IPS DF 6.9 (cell line): ENCODE results near the gene TNFRSF6B.

Experiments
- DNase-seq: peaks from one replicate; pipeline ENCODE4 v3.0.0-alpha.2; 2013; ENCODE audit warnings: low read depth, low spot score
- H3K27ac ChIP-seq: one replicate; pipeline ENCODE4 v1.5.1; 2013; ENCODE audit warnings: low read length, control low read depth
- H3K27me3 ChIP-seq: 2 replicates; pipeline ENCODE4 v1.6.1; 2013; ENCODE audit warnings: mild to moderate bottlenecking, low read length; ENCODE audit not compliant: control insufficient read depth, insufficient read depth
- H3K36me3 ChIP-seq: 2 replicates; pipeline ENCODE4 v1.6.1; 2013; ENCODE audit warnings: low read length; ENCODE audit not compliant: control insufficient read depth, insufficient read depth
- H3K4me1 ChIP-seq: 2 replicates; pipeline ENCODE4 v1.6.1; 2013; ENCODE audit warnings: low read length; ENCODE audit not compliant: control insufficient read depth, insufficient read depth
- H3K4me3 ChIP-seq: 2 replicates; pipeline ENCODE4 v1.5.1; 2013; ENCODE audit warnings: mild to moderate bottlenecking, low read length
- H3K9me3 ChIP-seq: 2 replicates; pipeline ENCODE4 v1.6.1; 2013; ENCODE audit warnings: low read length, inconsistent platforms; ENCODE audit not compliant: control insufficient read depth, insufficient read depth
- WGBS: extraction: QIAGEN DNeasy Blood & Tissue Kit; methylation state at CpG from one replicate; pipeline ENCODE4 v1.1.7; 2013; ENCODE audit warnings: mixed read lengths, missing lambda C conversion rate; ENCODE audit not compliant: insufficient read length, insufficient coverage; 5-methylcytosine and 5-hydroxymethylcytosine counted together

The TNFRSF6B gene

GRCh38 chr20:63686492-63687321 lies 9.7 kb upstream of the TNFRSF6B start:
- H3K36me3 ChIP-seq: peaks cover 8% of the 10 kb centered on the region; the same call in 1 of the 2 replicates

GRCh38 chr20:63687419-63688178 lies 8.9 kb upstream of the TNFRSF6B start:
- Histone ChIP-seq H3K27ac (no peak overlapping the region), H3K4me3 (no peak overlapping the region), H3K4me1 (peaks cover 2% of the 10 kb centered on the region; the same call in 1 of the 2 replicates), H3K27me3 (no peaks in the 10 kb centered on the region), H3K36me3 (peaks cover 11% of the 10 kb centered on the region; the same call in 1 of the 2 replicates), H3K9me3 (no peaks in the 10 kb centered on the region)
- no peak for DNase-seq
- WGBS: no CpG with 5 or more reads among the region's 29 CpGs

More at GRCh38 chr20:63686492-63687321, 9.7 kb upstream of the TNFRSF6B start:
- H3K4me1 ChIP-seq: peaks cover 2% of the 10 kb centered on the region; the same call in 1 of the 2 replicates
- no peak for DNase-seq
- H3K4me3 ChIP-seq: no peak overlapping the region
- no peaks in the 10 kb centered on the region for H3K9me3 ChIP-seq
- H3K27me3 ChIP-seq: no peaks in the 10 kb centered on the region
- no CpG with 5 or more reads among the region's 45 CpGs for WGBS
- no peak overlapping the region for H3K27ac ChIP-seq

GRCh38 chr20:63688228-63689045 lies 8.0 kb upstream of the TNFRSF6B start:
- no CpG with 5 or more reads among the region's 31 CpGs for WGBS
- Histone ChIP-seq H3K4me3 (no peak overlapping the region), H3K27ac (no peak overlapping the region), H3K36me3 (peaks cover 9% of the 10 kb centered on the region; the same call in 1 of the 2 replicates), H3K27me3 (no peaks in the 10 kb centered on the region), H3K4me1 (peaks cover 2% of the 10 kb centered on the region; the same call in 1 of the 2 replicates), H3K9me3 (no peaks in the 10 kb centered on the region)
- no peak for DNase-seq

- Histone ChIP-seq H3K4me1 (peaks cover 2% of the 10 kb centered on the region; the same call in 1 of the 2 replicates), H3K4me3 (no peak overlapping the region), H3K27ac (no peak overlapping the region), H3K27me3 (no peaks in the 10 kb centered on the region), H3K9me3 (peaks cover 2% of the 10 kb centered on the region; the same call in 1 of the 2 replicates), H3K36me3 (peaks cover 18% of the 10 kb centered on the region)
- no CpG with 5 or more reads among the region's 44 CpGs for WGBS
- no peak for DNase-seq
Observed at GRCh38 chr20:63689046-63690002, 7.1 kb upstream of the TNFRSF6B start.

GRCh38 chr20:63690003-63690897 lies 6.2 kb upstream of the TNFRSF6B start:
- Histone ChIP-seq H3K4me3 (no peak overlapping the region), H3K27ac (no peak overlapping the region), H3K36me3 (peaks cover 24% of the 10 kb centered on the region), H3K4me1 (peaks cover 2% of the 10 kb centered on the region; the same call in 1 of the 2 replicates), H3K27me3 (no peaks in the 10 kb centered on the region), H3K9me3 (peaks cover 2% of the 10 kb centered on the region; the same call in 1 of the 2 replicates)
- no CpG with 5 or more reads among the region's 40 CpGs for WGBS
- no peak for DNase-seq

GRCh38 chr20:63690898-63691710 lies 5.3 kb upstream of the TNFRSF6B start:
- no CpG with 5 or more reads among the region's 24 CpGs for WGBS

GRCh38 chr20:63691711-63692435 lies 4.6 kb upstream of the TNFRSF6B start:
- Histone ChIP-seq H3K36me3 (peaks cover 23% of the 10 kb centered on the region), H3K9me3 (peaks cover 2% of the 10 kb centered on the region; the same call in 1 of the 2 replicates), H3K27me3 (no peaks in the 10 kb centered on the region), H3K27ac (no peak overlapping the region), H3K4me1 (no peaks in the 10 kb centered on the region; the same call in 1 of the 2 replicates), H3K4me3 (no peak overlapping the region)
- no CpG with 5 or more reads among the region's 21 CpGs for WGBS
- no peak for DNase-seq

More at GRCh38 chr20:63690898-63691710, 5.3 kb upstream of the TNFRSF6B start:
- Histone ChIP-seq H3K4me1 (no peaks in the 10 kb centered on the region), H3K36me3 (peaks cover 23% of the 10 kb centered on the region), H3K4me3 (no peak overlapping the region), H3K27ac (no peak overlapping the region), H3K9me3 (peaks cover 2% of the 10 kb centered on the region; the same call in 1 of the 2 replicates), H3K27me3 (no peaks in the 10 kb centered on the region)
- DNase-seq: no peak
